ENCODE results near the gene SHLD1.

DNA sequence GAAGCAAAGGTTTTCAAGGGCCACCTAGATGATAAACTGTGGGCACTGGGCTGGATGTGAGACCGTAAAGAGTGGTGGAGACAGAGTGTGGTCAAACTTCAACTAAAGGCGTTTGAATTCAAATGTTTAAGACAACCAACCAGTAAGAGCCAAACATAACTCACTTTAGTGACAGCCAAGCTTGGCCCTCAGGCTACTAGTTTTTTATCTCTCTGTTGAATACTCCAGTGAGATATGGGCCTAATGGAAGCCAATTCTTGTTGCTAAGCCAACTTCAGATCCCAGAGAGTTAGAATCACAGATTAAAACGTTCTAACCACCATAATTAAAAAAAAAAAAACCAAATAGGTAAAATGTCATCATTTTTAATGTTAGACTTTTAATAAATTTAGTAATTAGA lies 142.9 kb downstream of the SHLD1 start:
- TF ChIP-seq, protein P1, sequence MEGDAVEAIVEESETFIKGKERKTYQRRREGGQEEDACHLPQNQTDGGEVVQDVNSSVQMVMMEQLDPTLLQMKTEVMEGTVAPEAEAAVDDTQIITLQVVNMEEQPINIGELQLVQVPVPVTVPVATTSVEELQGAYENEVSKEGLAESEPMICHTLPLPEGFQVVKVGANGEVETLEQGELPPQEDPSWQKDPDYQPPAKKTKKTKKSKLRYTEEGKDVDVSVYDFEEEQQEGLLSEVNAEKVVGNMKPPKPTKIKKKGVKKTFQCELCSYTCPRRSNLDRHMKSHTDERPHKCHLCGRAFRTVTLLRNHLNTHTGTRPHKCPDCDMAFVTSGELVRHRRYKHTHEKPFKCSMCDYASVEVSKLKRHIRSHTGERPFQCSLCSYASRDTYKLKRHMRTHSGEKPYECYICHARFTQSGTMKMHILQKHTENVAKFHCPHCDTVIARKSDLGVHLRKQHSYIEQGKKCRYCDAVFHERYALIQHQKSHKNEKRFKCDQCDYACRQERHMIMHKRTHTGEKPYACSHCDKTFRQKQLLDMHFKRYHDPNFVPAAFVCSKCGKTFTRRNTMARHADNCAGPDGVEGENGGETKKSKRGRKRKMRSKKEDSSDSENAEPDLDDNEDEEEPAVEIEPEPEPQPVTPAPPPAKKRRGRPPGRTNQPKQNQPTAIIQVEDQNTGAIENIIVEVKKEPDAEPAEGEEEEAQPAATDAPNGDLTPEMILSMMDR (IDR thresholded peaks at IDR 0.05; ENCODE audit: insufficient read depth, low read length, poor library complexity, severe bottlenecking), result no peak
- no peak for TF ChIP-seq EZH2phosphoT487 (conservative IDR thresholded peaks at IDR 0.05; ENCODE audit: low read length)
